Body of pancreas (tissue), 4 donors: ENCODE measurements around the gene IL1A.

Source experiments
- POLR2A ChIP-seq, 3 donors: fragments of 450-650 bp; IDR thresholded peaks; one replicate each; pipeline ENCODE4 v1.6.1; 2016; ENCODE audit warnings: antibody characterized with exemption in 3 of 3, mild to moderate bottlenecking in 2 of 3
- TF ChIP-seq, protein P1 (sequence below), 7 experiments: fragments of 450-650 bp in 4 of 7; fragments of 200-600 bp in 3 of 7; sonication (generic) in 3 of 7; IDR thresholded peaks; one replicate each; pipeline ENCODE4 v1.5.1; 2016 to 2019; ENCODE audit warnings: antibody characterized with exemption in 7 of 7

DNA sequence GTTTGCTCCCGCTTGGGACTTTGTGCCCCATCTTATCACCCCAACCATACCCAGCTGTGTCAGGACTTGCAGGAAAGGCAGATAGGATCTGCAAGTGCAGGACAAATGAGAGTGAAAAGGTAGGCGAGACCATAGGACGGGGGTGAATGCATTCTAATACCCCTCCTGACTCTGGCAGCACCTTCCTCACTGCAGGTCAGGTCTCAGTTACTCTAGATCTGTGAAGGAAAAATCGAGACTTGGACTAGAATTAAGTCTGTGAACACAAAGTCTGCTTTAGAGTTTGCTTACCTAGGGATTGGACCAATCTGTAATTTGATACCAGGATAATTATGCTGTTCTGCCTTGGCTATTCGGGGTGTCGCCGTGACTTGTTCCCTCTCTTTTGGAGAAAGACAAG is 43.8 kb downstream of the IL1A start:
- TF ChIP-seq, protein P1, sequence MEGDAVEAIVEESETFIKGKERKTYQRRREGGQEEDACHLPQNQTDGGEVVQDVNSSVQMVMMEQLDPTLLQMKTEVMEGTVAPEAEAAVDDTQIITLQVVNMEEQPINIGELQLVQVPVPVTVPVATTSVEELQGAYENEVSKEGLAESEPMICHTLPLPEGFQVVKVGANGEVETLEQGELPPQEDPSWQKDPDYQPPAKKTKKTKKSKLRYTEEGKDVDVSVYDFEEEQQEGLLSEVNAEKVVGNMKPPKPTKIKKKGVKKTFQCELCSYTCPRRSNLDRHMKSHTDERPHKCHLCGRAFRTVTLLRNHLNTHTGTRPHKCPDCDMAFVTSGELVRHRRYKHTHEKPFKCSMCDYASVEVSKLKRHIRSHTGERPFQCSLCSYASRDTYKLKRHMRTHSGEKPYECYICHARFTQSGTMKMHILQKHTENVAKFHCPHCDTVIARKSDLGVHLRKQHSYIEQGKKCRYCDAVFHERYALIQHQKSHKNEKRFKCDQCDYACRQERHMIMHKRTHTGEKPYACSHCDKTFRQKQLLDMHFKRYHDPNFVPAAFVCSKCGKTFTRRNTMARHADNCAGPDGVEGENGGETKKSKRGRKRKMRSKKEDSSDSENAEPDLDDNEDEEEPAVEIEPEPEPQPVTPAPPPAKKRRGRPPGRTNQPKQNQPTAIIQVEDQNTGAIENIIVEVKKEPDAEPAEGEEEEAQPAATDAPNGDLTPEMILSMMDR (IDR thresholded peaks at IDR 0.05) = no peak
- no peak for TF ChIP-seq POLR2A (IDR thresholded peaks at IDR 0.05)
